ENCODE measurements around the gene CMSS1.

Gene CMSS1

GRCh38 chr3:99854756-99855298, 37.2 kb downstream of the CMSS1 start:
- no peak for DNase-seq (ENCODE audit: low read depth)

GRCh38 chr3:99855900-99856299, 38.2 kb downstream of the CMSS1 start:
- DNase-seq (ENCODE audit: low read depth): no peak

- peak; percentile 35 for DNase-seq (ENCODE audit: low read depth)
Observed at GRCh38 chr3:99856437-99857220, 39.0 kb downstream of the CMSS1 start.

GRCh38 chr3:99857278-99857677, 39.6 kb downstream of the CMSS1 start:
- DNase-seq (ENCODE audit: low read depth): no peak

- no peak for DNase-seq (ENCODE audit: low read depth)
Observed at GRCh38 chr3:99858469-99858868, 40.8 kb downstream of the CMSS1 start.

- DNase-seq (ENCODE audit: low read depth): peak; percentile 91
Observed at GRCh38 chr3:99859825-99860224, 42.2 kb downstream of the CMSS1 start.

- no peak for DNase-seq (ENCODE audit: low read depth)
Observed at GRCh38 chr3:99861216-99861615, 43.6 kb downstream of the CMSS1 start.

- peak; percentile 89 for DNase-seq (ENCODE audit: low read depth)
Observed at GRCh38 chr3:99862208-99862607, 44.5 kb downstream of the CMSS1 start.

- no peak for DNase-seq (ENCODE audit: low read depth)
Observed at GRCh38 chr3:99863002-99863401, 45.3 kb downstream of the CMSS1 start.

- DNase-seq (ENCODE audit: low read depth): no peak
Observed at GRCh38 chr3:99863588-99863987, 45.9 kb downstream of the CMSS1 start.

- DNase-seq (ENCODE audit: low read depth): no peak
Observed at GRCh38 chr3:99864289-99864688, 46.6 kb downstream of the CMSS1 start.

GRCh38 chr3:99865321-99865720, 47.7 kb downstream of the CMSS1 start:
- peak; percentile 42 for DNase-seq (ENCODE audit: low read depth)

- DNase-seq (ENCODE audit: low read depth): peak; percentile 44
Observed at GRCh38 chr3:99866261-99866761, 48.6 kb downstream of the CMSS1 start.

GRCh38 chr3:99867594-99868310, 50.1 kb downstream of the CMSS1 start:
- DNase-seq (ENCODE audit: low read depth): no peak

- DNase-seq (ENCODE audit: low read depth): peak; percentile 66
Observed at GRCh38 chr3:99868311-99868646, 50.6 kb downstream of the CMSS1 start.

GRCh38 chr3:99869621-99870020, 52.0 kb downstream of the CMSS1 start:
- no peak for DNase-seq (ENCODE audit: low read depth)

- no peak for DNase-seq (ENCODE audit: low read depth)
Observed at GRCh38 chr3:99870712-99871111, 53.0 kb downstream of the CMSS1 start.

GRCh38 chr3:99871231-99872045, 53.8 kb downstream of the CMSS1 start:
- DNase-seq (ENCODE audit: low read depth): no peak

- DNase-seq (ENCODE audit: low read depth): peak; percentile 40
Observed at GRCh38 chr3:99872923-99873254, 55.2 kb downstream of the CMSS1 start.

- peak; percentile 55 for DNase-seq (ENCODE audit: low read depth)
Observed at GRCh38 chr3:99873269-99874102, 55.8 kb downstream of the CMSS1 start.

- no peak for DNase-seq (ENCODE audit: low read depth)
Observed at GRCh38 chr3:99874237-99875002, 56.8 kb downstream of the CMSS1 start.

All from ELR (cell line).